K562 (cell line): Measurements from ENCODE around the gene MAZ.

Source experiments
- CTCF ChIP-seq, 3 experiments: IDR thresholded peaks in 2 of 3; conservative IDR thresholded peaks in 1 of 3; 2 replicates each; pipeline ENCODE4 v1.5.1; 2011 to 2012; ENCODE audit warnings: low read length in 3 of 3, mild to moderate bottlenecking in 3 of 3, control low read depth in 2 of 3, improper control_type of control experiment in 1 of 3, inconsistent platforms in 1 of 3, low read depth in 1 of 3, mixed read lengths in 1 of 3, moderate library complexity in 1 of 3; ENCODE audit not compliant: insufficient read depth in 2 of 3
- ETV5 ChIP-seq: sonication (generic); formaldehyde crosslinking; IDR thresholded peaks from 2 replicates; pipeline ENCODE4 v1.4.0; 2020; ENCODE audit warnings: low read depth, mild to moderate bottlenecking, missing genetic modification reagents
- JUND ChIP-seq, 2 experiments: IDR thresholded peaks; 2 replicates in 1 of 2; 3 replicates in 1 of 2; pipeline ENCODE4 v1.6.1; 2011; ENCODE audit warnings: borderline replicate concordance in 2 of 2, low read depth in 2 of 2, low read length in 2 of 2, improper control_type of control experiment in 1 of 2, missing biosample characterization in 1 of 2, missing genetic modification characterization in 1 of 2, missing genetic modification reagents in 1 of 2
- KDM1A ChIP-seq, 2 experiments: fragments of 450-650 bp; IDR thresholded peaks; 2 replicates each; pipeline ENCODE4 v1.6.1; 2016; ENCODE audit warnings: mild to moderate bottlenecking in 2 of 2
- POLR2A ChIP-seq: fragments of 450-650 bp; conservative IDR thresholded peaks from 2 replicates; pipeline ENCODE4 v1.6.1; 2016
- RREB1 ChIP-seq: fragments of 250-450 bp; sonication (Bioruptor Pico); IDR thresholded peaks from 2 replicates; pipeline ENCODE4 v1.4.0; 2020
- ZFP36 ChIP-seq: fragments of 150-350 bp; IDR thresholded peaks from 2 replicates; pipeline ENCODE4 v1.6.1; 2018; ENCODE audit warnings: low read length, low read depth; ENCODE audit not compliant: partially characterized antibody
- ZNF77 ChIP-seq: fragments of 250-450 bp; sonication (Bioruptor Pico); IDR thresholded peaks from 2 replicates; pipeline ENCODE4 v1.5.0; 2020
- TF ChIP-seq, protein P1 (sequence below), 2 experiments: fragments of 450-650 bp in 1 of 2; sonication (generic) in 1 of 2; formaldehyde crosslinking in 1 of 2; IDR thresholded peaks; 2 replicates each; pipeline versions ENCODE4 v1.7.1 to v1.9.0; 2016 to 2022; ENCODE audit warnings: inconsistent platforms in 1 of 2, mild to moderate bottlenecking in 1 of 2, missing genetic modification reagents in 1 of 2
- TF ChIP-seq, protein P2 (sequence below): IDR thresholded peaks from 2 replicates; pipeline ENCODE4 v1.6.1; 2016; ENCODE audit warnings: missing genetic modification characterization, missing compliant biosample characterization
- TF ChIP-seq, protein P3 (sequence below): fragments of 450-650 bp; IDR thresholded peaks from 2 replicates; pipeline ENCODE4 v1.6.1; 2016

DNA sequence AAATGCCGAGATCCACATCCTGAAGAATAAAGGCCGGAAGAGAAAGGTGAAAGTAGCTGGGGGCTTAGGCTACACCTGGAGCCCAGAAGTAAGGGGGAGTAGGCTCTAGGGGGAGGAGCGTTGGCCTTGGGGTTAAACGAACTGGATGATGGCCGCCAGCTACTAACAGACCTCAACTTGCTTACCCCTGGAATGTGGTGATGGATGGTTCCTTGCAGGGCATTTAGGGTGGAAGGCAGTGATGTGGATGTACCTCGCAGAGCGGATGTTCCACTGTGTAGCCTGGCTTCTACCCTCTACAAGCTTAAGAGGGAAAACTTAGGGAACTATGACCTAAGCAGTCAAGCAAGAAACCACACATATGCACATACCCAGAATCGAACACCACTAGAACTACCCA lies 2.3 kb upstream of the MAZ start:
- TF ChIP-seq CTCF (IDR thresholded peaks at IDR 0.05 in 2 of 3, conservative IDR thresholded peaks at IDR 0.05 in 1 of 3; ENCODE audit: insufficient read depth in 2 of 3, low read depth in 1 of 3, low read length in 3 of 3) = no peak
- TF ChIP-seq JUND (IDR thresholded peaks at IDR 0.05; ENCODE audit: borderline replicate concordance, low read depth, low read length) = no peak
- no peak for TF ChIP-seq JUND (tag; IDR thresholded peaks at IDR 0.05; ENCODE audit: borderline replicate concordance, low read depth, low read length)
- no peak for TF ChIP-seq POLR2A
- TF ChIP-seq, protein P1, sequence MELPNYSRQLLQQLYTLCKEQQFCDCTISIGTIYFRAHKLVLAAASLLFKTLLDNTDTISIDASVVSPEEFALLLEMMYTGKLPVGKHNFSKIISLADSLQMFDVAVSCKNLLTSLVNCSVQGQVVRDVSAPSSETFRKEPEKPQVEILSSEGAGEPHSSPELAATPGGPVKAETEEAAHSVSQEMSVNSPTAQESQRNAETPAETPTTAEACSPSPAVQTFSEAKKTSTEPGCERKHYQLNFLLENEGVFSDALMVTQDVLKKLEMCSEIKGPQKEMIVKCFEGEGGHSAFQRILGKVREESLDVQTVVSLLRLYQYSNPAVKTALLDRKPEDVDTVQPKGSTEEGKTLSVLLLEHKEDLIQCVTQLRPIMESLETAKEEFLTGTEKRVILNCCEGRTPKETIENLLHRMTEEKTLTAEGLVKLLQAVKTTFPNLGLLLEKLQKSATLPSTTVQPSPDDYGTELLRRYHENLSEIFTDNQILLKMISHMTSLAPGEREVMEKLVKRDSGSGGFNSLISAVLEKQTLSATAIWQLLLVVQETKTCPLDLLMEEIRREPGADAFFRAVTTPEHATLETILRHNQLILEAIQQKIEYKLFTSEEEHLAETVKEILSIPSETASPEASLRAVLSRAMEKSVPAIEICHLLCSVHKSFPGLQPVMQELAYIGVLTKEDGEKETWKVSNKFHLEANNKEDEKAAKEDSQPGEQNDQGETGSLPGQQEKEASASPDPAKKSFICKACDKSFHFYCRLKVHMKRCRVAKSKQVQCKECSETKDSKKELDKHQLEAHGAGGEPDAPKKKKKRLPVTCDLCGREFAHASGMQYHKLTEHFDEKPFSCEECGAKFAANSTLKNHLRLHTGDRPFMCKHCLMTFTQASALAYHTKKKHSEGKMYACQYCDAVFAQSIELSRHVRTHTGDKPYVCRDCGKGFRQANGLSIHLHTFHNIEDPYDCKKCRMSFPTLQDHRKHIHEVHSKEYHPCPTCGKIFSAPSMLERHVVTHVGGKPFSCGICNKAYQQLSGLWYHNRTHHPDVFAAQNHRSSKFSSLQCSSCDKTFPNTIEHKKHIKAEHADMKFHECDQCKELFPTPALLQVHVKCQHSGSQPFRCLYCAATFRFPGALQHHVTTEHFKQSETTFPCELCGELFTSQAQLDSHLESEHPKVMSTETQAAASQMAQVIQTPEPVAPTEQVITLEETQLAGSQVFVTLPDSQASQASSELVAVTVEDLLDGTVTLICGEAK (IDR thresholded peaks at IDR 0.05) = no peak
- TF ChIP-seq, protein P1 (CRISPR knock-in tag; IDR thresholded peaks at IDR 0.05) = no peak
- TF ChIP-seq RREB1 (CRISPR knock-in tag) = no peak
- no peak for TF ChIP-seq ZFP36
- TF ChIP-seq, protein P2, sequence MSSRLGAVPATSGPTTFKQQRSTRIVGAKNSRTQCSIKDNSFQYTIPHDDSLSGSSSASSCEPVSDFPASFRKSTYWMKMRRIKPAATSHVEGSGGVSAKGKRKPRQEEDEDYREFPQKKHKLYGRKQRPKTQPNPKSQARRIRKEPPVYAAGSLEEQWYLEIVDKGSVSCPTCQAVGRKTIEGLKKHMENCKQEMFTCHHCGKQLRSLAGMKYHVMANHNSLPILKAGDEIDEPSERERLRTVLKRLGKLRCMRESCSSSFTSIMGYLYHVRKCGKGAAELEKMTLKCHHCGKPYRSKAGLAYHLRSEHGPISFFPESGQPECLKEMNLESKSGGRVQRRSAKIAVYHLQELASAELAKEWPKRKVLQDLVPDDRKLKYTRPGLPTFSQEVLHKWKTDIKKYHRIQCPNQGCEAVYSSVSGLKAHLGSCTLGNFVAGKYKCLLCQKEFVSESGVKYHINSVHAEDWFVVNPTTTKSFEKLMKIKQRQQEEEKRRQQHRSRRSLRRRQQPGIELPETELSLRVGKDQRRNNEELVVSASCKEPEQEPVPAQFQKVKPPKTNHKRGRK (tag) = no peak
- TF ChIP-seq ZNF77 (CRISPR knock-in tag) = no peak
- TF ChIP-seq, protein P3, sequence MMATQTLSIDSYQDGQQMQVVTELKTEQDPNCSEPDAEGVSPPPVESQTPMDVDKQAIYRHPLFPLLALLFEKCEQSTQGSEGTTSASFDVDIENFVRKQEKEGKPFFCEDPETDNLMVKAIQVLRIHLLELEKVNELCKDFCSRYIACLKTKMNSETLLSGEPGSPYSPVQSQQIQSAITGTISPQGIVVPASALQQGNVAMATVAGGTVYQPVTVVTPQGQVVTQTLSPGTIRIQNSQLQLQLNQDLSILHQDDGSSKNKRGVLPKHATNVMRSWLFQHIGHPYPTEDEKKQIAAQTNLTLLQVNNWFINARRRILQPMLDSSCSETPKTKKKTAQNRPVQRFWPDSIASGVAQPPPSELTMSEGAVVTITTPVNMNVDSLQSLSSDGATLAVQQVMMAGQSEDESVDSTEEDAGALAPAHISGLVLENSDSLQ = no peak
- no peak for TF ChIP-seq ETV5 (CRISPR knock-in tag)
- TF ChIP-seq KDM1A (IDR thresholded peaks at IDR 0.05) = no peak
